ENCODE measurements around the gene PTPRM. TPM values are rescaled to one million over a fixed set of nuclear protein-coding genes. Genes with fewer than 3 reads are reported as not detected.

The PTPRM gene
- total RNA-seq, 1 donor from 2014 or later: 63.2 TPM

DNA sequence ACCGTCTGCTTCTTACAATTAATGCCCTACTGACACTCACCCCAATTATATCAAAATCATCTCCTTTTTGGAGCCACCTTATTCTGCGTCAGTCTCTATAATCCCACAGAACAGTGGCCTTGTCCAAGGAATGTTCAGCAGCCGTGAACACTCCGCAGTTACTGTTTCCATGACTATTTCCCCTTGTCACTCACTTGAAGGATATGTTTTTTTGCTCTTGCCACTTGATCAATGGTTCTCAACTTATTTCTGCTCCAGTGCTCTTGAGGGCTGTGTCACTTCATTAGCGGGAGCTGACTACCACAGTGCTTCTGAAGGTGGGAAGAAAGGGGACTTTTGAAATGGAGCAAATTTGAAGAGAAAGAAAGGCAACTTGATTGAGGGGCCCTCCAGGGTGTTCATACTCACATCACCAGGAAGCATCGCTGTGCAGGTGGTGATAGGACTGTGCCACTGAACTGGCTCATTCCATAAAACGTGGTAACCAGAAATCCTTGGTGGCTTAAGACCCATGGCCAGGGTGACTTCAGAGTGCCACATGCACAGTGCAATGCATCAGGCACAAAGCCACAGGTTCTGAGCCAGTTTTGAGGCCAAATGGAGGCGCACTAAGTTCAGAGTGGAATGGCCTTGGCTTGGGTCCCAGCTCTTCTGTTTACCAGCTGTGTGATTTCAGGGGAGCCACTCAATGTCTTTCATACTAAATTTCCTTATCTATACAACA, 721.5 kb downstream of the PTPRM start:
- TF ChIP-seq, protein P1, sequence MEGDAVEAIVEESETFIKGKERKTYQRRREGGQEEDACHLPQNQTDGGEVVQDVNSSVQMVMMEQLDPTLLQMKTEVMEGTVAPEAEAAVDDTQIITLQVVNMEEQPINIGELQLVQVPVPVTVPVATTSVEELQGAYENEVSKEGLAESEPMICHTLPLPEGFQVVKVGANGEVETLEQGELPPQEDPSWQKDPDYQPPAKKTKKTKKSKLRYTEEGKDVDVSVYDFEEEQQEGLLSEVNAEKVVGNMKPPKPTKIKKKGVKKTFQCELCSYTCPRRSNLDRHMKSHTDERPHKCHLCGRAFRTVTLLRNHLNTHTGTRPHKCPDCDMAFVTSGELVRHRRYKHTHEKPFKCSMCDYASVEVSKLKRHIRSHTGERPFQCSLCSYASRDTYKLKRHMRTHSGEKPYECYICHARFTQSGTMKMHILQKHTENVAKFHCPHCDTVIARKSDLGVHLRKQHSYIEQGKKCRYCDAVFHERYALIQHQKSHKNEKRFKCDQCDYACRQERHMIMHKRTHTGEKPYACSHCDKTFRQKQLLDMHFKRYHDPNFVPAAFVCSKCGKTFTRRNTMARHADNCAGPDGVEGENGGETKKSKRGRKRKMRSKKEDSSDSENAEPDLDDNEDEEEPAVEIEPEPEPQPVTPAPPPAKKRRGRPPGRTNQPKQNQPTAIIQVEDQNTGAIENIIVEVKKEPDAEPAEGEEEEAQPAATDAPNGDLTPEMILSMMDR (conservative IDR thresholded peaks at IDR 0.05; ENCODE audit: low read depth, low read length): no peak
- no peak for DNase-seq (ENCODE audit: low read depth)

GRCh38 chr18:8290435-8290834, 723.3 kb downstream of the PTPRM start:
- TF ChIP-seq, protein P1 (conservative IDR thresholded peaks at IDR 0.05; ENCODE audit: low read depth, low read length): no peak
- DNase-seq (ENCODE audit: low read depth): no peak
- no peak overlapping the region for H3K4me3 ChIP-seq (ENCODE audit: low read depth, low read length)

More for the DNA sequence above, 721.5 kb downstream of the PTPRM start:
- H3K4me3 ChIP-seq (ENCODE audit: low read depth, low read length): no peak overlapping the region

GRCh38 chr18:8290913-8291312, 723.8 kb downstream of the PTPRM start:
- TF ChIP-seq, protein P1 (conservative IDR thresholded peaks at IDR 0.05; ENCODE audit: low read depth, low read length): no peak
- no peak overlapping the region for H3K4me3 ChIP-seq (ENCODE audit: low read depth, low read length)
- no peak for DNase-seq (ENCODE audit: low read depth)

GRCh38 chr18:8293184-8293583, 726.1 kb downstream of the PTPRM start:
- TF ChIP-seq, protein P1 (conservative IDR thresholded peaks at IDR 0.05; ENCODE audit: low read depth, low read length): no peak
- no peak for DNase-seq (ENCODE audit: low read depth)
- no peak overlapping the region for H3K4me3 ChIP-seq (ENCODE audit: low read depth, low read length)

GRCh38 chr18:8296886-8297616, 729.9 kb downstream of the PTPRM start:
- DNase-seq (ENCODE audit: low read depth): no peak

GRCh38 chr18:8298186-8298585, 731.1 kb downstream of the PTPRM start:
- H3K4me3 ChIP-seq (ENCODE audit: low read depth, low read length): no peak overlapping the region
- TF ChIP-seq, protein P1 (conservative IDR thresholded peaks at IDR 0.05; ENCODE audit: low read depth, low read length): no peak
- no peak for DNase-seq (ENCODE audit: low read depth)

More at GRCh38 chr18:8296886-8297616, 729.9 kb downstream of the PTPRM start:
- no peak overlapping the region for H3K4me3 ChIP-seq (ENCODE audit: low read depth, low read length)
- TF ChIP-seq, protein P1 (conservative IDR thresholded peaks at IDR 0.05; ENCODE audit: low read depth, low read length): no peak
